Measurements from ENCODE around the gene SETMAR.
"Not testable (repeated sequence)": the region's sequence is repeated elsewhere in the genome, so short reads cannot be mapped to it uniquely, and the experiment has no call there.

SETMAR gene

GRCh38 chr3:4303187-4304123, at the start of gene SETMAR:
SETMAR (plus strand) TSS chr3:4303369; CDS start chr3:4303371, 2 bp downstream.
- peak; percentile 67 to 84 (median 69) for DNase-seq (ENCODE audit: low read depth in 2 of 3, low spot score in 2 of 3)

- no peak for DNase-seq (ENCODE audit: low read depth in 2 of 3, low spot score in 2 of 3)
These were observed 41.8 kb upstream of the SETMAR start for GRCh38 chr3:4261406-4261805.

GRCh38 chr3:4264040-4264439, 39.1 kb upstream of the SETMAR start:
- no peak for DNase-seq (ENCODE audit: low read depth in 2 of 3, low spot score in 2 of 3)

GRCh38 chr3:4270720-4271119, 32.4 kb upstream of the SETMAR start:
- no peak for DNase-seq (ENCODE audit: low read depth in 2 of 3, low spot score in 2 of 3)

GRCh38 chr3:4271834-4272233, 31.3 kb upstream of the SETMAR start:
- no peak for DNase-seq (ENCODE audit: low read depth in 2 of 3, low spot score in 2 of 3)

GRCh38 chr3:4279516-4280105, 23.6 kb upstream of the SETMAR start:
- DNase-seq (ENCODE audit: low read depth in 2 of 3, low spot score in 2 of 3): no peak

GRCh38 chr3:4281991-4282390, 21.2 kb upstream of the SETMAR start:
- DNase-seq (ENCODE audit: low read depth in 2 of 3, low spot score in 2 of 3): no peak

- DNase-seq (ENCODE audit: low read depth in 2 of 3, low spot score in 2 of 3): no peak
These were observed 18.3 kb upstream of the SETMAR start for GRCh38 chr3:4284865-4285264.

- no peak for DNase-seq (ENCODE audit: low read depth in 2 of 3, low spot score in 2 of 3)
These were observed 14.1 kb upstream of the SETMAR start for GRCh38 chr3:4289044-4289443.

- no peak for DNase-seq (ENCODE audit: low read depth in 2 of 3, low spot score in 2 of 3)
These were observed 12.8 kb upstream of the SETMAR start for GRCh38 chr3:4290272-4290893.

GRCh38 chr3:4292301-4292700, 10.9 kb upstream of the SETMAR start:
- no peak for DNase-seq (ENCODE audit: low read depth in 2 of 3, low spot score in 2 of 3)

GRCh38 chr3:4294616-4295327, 8.4 kb upstream of the SETMAR start:
- DNase-seq (ENCODE audit: low read depth in 2 of 3, low spot score in 2 of 3): no peak

- DNase-seq (ENCODE audit: low read depth in 2 of 3, low spot score in 2 of 3): not testable (repeated sequence)
These were observed 6.7 kb upstream of the SETMAR start for GRCh38 chr3:4296454-4296853.

GRCh38 chr3:4297486-4297885, 5.7 kb upstream of the SETMAR start:
- no peak for DNase-seq (ENCODE audit: low read depth in 2 of 3, low spot score in 2 of 3)

- DNase-seq (ENCODE audit: low read depth in 2 of 3, low spot score in 2 of 3): no peak
These were observed 422 bp upstream of the SETMAR start for GRCh38 chr3:4302747-4303146.

GRCh38 chr3:4305210-4305609, 2.0 kb downstream of the SETMAR start:
- DNase-seq (ENCODE audit: low read depth in 2 of 3, low spot score in 2 of 3): not testable (repeated sequence)

- no peak for DNase-seq (ENCODE audit: low read depth in 2 of 3, low spot score in 2 of 3)
These were observed 2.9 kb downstream of the SETMAR start for GRCh38 chr3:4306091-4306490.

GRCh38 chr3:4306860-4307259, 3.7 kb downstream of the SETMAR start:
- DNase-seq (ENCODE audit: low read depth in 2 of 3, low spot score in 2 of 3): no peak

- no peak for DNase-seq (ENCODE audit: low read depth in 2 of 3, low spot score in 2 of 3)
These were observed 6.4 kb downstream of the SETMAR start for GRCh38 chr3:4309491-4310128.

- no peak for DNase-seq (ENCODE audit: low read depth in 2 of 3, low spot score in 2 of 3)
These were observed 7.8 kb downstream of the SETMAR start for GRCh38 chr3:4310971-4311370.

GRCh38 chr3:4311496-4311895, 8.3 kb downstream of the SETMAR start:
- no peak for DNase-seq (ENCODE audit: low read depth in 2 of 3, low spot score in 2 of 3)

Data from activated CD8-positive, alpha-beta memory T cell treated with anti-CD3 and anti-CD28 coated beads for 48 hours (primary cell).